VCaP (cell line): Measurements from ENCODE around the gene ITGAL.

Experiments used
- H3K27ac ChIP-seq: fragments of 450-650 bp; 2 replicates; pipeline ENCODE4 v1.5.1; 2017
- TF ChIP-seq, protein P1 (sequence below): fragments of 450-650 bp; conservative IDR thresholded peaks from 2 replicates; pipeline ENCODE4 v1.5.1; 2017; ENCODE audit warnings: mild to moderate bottlenecking, moderate library complexity

Gene ITGAL

DNA sequence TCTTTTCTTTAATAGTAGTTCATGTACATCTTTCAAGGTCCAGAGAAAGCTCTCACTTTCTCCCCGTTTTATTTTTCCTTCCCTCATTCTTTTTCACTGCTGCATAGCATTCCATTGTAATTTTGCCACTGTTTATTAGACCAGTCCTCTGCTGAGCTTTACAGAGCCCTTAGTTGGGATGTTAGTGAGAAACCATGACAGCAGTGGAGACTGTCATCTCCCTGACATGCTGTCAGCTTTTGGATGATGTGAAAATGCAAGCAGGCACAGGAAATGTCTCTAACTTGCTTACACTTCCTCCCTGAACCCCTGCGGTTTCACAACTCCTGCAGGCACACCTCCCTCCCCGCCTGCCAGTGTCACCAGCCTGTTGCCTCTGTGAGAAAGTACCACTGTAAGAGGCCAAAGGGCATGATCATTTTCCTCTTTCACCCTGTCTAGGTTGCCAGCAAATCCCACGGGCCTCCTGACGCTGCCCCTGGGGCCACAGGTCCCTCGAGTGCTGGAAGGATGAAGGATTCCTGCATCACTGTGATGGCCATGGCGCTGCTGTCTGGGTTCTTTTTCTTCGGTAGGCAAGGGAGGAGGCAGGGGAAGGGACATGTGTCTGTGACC, at the start of gene ITGAL:
Gene ITGAL (plus strand): TSS at position 415 of the 615 bp plus-strand sequence. CDS start 96 bp downstream, at position 511.
- H3K27ac ChIP-seq: no peak within 1 kb of the TSS
- TF ChIP-seq, protein P1, sequence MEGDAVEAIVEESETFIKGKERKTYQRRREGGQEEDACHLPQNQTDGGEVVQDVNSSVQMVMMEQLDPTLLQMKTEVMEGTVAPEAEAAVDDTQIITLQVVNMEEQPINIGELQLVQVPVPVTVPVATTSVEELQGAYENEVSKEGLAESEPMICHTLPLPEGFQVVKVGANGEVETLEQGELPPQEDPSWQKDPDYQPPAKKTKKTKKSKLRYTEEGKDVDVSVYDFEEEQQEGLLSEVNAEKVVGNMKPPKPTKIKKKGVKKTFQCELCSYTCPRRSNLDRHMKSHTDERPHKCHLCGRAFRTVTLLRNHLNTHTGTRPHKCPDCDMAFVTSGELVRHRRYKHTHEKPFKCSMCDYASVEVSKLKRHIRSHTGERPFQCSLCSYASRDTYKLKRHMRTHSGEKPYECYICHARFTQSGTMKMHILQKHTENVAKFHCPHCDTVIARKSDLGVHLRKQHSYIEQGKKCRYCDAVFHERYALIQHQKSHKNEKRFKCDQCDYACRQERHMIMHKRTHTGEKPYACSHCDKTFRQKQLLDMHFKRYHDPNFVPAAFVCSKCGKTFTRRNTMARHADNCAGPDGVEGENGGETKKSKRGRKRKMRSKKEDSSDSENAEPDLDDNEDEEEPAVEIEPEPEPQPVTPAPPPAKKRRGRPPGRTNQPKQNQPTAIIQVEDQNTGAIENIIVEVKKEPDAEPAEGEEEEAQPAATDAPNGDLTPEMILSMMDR: no peak

DNA sequence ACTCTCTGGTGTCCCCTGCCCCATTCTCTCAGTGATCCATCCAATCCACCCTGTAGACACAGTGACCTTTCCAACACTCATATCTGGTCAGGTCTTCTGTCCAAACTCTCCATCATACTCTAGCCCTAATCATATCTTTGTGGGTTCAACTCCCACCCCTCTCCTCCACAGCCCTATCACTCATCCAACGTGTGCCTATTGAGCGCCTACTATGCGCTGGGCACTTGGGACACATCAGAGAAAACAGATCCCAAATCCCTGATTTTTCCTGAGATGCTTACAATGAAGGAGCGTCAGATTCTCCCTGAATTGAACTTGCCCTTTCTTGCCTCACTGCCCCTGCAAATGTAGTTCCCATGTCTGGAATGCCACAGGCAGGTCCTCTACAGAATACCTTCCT, 44.5 kb upstream of the ITGAL start:
- TF ChIP-seq, protein P1: no peak
- peak overlapping the region; percentile 63; the same call in 1 of the 2 replicates for H3K27ac ChIP-seq

DNA sequence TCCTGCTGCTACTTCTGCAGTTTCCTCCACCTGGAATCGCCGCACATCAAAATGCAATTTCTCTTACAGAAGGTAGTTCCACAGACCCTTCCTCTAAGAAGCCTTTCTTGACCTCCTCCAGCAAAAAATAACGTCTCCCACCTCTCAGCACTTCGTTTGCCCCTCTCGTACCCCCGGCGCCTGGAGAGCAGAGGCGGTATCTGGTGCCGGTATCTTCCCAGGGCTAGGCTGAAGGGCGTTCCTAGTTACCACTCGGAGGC, 43.2 kb upstream of the ITGAL start:
- peak overlapping the region; percentile 63 for H3K27ac ChIP-seq
- TF ChIP-seq, protein P1: no peak

DNA sequence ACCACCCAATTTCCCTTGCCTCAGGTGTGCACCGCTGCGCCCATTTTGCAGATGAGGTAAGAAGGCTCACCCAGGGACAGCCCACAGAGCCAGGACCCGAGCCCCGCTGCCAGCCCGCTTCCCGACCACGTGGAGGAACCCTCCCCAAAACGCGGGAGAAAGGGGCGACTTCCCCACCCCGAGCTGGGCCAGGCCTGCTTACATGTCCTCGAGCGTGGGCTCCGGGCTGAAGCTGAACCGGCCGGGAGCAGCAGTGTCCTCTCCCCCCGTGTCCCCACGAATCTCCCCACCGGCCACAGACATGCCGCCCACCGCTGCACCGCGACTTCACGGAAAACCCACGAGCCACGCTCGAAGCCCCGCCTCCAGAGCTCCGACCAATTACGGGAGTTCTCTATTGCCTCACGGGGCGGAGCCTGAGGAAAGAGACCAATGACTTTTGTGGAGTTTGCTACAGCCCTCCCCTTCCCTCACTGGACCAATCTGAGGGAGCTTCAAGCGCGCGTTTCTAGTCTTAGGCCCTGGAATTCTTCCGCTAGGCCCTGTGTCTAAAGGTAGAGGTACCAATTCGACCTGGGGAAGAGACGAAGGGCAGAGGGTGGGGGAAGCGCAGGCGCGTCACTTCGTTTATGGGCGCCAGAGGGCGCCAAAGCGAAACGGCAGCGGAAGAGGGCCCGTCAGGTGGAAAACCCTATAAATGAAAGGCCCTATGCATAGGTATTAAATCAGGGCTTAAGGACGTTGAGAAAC, 42.7 kb upstream of the ITGAL start, which contains the start of gene DCTPP1:
Gene DCTPP1 (minus strand): TSS at position 353 of the 750 bp plus-strand sequence. CDS start 50 bp downstream, at position 303.
- TF ChIP-seq, protein P1: peak; percentile 85

DNA sequence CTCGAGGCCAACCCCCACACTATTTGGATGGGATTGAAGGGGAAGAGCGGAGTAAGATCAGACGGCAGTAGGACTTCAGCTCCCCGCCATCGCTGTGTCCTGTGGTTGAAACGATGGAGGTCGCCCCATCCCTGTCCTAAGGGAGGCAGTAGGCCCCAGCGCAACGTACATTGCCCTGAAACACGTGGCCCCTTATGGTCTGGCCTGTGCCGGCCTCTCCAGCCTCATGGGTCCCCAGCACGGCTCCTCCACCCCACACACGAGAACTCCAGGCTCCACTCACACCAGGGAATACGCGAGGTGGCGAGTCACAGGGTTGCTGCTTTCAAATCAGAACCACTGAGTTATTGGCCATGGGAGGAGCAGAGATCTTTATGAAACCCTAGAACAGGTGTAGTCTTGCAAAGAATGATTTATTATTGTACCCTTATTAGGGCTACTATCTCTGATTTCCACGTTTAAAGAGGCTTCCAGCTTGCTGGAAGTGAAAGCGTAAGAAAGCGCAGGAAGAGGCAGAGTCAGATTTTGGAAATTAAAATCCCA, 42.0 kb upstream of the ITGAL start:
- H3K27ac ChIP-seq: peak overlapping the region; percentile 49
- TF ChIP-seq, protein P1: peak; percentile 45

More for the DNA sequence above, 42.7 kb upstream of the ITGAL start, which contains the start of gene DCTPP1:
- H3K27ac ChIP-seq: peak within 1 kb of the TSS; percentile 63

DNA sequence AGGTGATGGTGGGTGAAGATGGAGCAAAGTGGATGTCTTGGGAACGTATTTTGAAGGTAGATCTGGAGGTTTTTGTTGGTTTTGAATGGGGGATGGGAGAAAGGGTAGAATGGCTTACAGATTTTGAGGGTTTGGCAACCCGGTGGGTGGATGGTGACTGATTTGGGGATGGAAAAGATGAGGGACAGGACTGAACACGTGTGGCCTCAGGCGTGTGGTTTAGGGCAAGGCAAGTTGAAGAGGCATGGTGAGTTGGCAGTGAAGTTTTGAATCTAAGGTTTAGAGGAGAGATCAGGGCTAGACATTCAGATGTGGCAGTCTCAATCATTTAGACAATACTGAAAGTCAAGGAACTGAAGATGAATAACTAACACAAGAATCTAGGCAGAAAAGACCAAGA, 37.7 kb upstream of the ITGAL start:
- no peak overlapping the region for H3K27ac ChIP-seq
- TF ChIP-seq, protein P1: no peak

DNA sequence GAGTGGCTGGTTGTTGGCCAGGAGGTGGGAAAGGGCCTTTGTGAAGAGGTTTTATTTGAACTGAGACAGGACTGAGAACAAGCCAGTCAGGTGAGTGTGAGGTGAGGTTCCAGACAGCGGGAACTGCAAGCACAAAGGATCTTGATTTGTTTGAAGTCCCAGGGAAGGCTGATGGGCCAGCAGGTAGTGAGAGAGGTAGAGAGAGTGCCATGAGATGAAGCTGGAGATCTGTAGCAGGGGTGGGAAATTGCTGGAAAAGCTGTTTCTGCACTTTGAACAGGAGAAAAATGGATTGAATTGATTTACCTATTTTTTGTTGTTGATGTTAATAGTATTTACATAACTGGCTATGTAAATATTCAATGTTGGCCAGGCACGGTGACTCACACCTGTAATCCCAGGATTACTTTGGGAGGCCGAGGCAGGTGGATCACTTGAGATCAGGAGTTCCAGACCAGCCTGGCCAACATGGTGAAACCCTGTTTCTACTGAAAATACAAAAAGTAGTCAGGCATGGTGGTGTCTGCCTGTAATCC, 35.0 kb upstream of the ITGAL start:
- TF ChIP-seq, protein P1: no peak
- peak overlapping the region; percentile 71 for H3K27ac ChIP-seq
